ENCODE data around the gene NUP210.

Gene NUP210

GRCh38 chr3:13372126-13372525, 48.0 kb downstream of the NUP210 start:
- no peak for DNase-seq

DNA sequence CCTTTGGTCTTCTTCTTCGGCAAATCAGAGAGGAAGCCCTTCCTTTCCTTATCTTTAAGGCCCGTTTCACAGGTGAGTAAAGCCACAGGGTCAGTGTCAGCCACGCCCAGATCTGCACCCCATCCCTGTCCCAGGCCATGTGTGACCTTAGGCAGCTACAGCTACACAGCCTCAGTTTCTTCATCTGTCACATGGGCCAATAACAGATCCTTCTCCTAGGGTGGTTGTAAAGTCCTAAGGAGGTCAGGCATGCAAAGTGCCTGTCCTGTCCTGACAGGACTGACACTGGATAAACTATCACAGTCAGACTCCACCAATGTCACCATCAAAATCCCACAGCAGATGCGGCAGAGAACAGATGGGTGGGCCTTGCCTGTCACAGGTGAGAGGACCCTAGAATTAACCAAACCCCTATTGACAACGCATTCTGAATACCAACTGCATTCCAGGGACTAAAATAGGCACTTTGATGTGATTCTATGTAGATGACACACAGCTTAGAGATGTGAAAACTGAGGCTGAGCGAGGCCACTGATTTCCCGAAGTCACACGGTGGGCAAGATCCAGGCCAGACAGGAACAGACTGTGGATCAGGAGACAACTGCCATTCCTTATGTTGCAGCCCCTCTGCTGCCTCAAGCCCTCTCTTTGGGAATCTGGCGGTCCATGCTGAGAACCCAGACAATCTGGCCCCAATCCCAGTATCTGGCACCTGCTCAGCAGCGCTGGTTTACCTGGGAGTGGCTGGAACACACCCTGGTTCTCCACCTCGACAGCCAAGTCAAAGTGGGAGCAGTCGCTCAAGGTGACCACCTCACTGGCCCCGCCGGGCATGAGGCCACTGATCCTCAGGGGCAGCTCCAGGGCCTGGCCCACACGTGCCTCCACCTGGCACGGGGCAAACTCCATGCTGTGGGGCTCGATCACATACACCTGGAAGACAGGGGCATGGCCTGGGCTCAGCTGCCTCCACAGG, 48.7 kb downstream of the NUP210 start:
- DNase-seq, result no peak

- no peak for DNase-seq
Observed at GRCh38 chr3:13370609-13371008, 49.5 kb downstream of the NUP210 start.

- DNase-seq, result no peak
Observed at GRCh38 chr3:13370055-13370454, 50.1 kb downstream of the NUP210 start.

DNA sequence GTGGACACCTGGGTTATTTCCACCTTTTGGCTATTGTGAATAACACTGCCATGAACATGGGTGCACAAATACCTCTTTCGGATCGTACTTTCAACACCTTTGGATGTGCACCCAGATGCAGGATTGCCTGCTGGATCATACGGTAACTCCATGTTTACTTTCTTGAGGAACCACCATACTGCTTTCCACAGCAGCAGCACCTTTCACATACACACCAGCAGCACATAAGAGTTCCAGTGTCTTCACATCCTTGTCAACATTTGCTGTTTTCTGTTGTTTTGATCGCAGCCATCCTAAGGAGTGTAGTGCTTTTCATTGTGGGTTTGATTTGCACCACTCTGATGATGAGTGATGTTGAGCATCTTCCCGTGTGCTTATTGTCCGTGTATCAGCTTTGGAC, 51.3 kb downstream of the NUP210 start:
- no peak for DNase-seq

DNA sequence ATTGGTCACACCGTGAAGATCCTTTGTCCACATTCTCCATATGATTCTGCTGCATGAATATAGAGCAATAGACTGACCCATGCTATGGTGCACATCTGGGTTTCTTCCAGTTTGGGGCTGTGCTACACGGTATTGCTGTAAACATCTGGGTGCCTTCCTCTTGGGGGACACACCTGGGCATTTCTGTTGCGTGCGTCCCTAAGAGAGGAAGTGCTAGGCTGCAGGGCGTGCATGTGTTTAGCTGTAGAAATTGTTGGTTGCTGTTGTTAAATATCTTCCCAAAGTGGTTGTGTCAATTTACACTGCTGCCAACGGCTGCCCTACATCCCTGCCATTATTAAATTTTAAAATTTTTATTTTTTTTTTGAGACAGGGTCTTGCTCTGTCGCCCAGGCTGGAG, 52.4 kb downstream of the NUP210 start:
- DNase-seq, result no peak

GRCh38 chr3:13365390-13366379, 54.4 kb downstream of the NUP210 start:
- no peak for DNase-seq

DNA sequence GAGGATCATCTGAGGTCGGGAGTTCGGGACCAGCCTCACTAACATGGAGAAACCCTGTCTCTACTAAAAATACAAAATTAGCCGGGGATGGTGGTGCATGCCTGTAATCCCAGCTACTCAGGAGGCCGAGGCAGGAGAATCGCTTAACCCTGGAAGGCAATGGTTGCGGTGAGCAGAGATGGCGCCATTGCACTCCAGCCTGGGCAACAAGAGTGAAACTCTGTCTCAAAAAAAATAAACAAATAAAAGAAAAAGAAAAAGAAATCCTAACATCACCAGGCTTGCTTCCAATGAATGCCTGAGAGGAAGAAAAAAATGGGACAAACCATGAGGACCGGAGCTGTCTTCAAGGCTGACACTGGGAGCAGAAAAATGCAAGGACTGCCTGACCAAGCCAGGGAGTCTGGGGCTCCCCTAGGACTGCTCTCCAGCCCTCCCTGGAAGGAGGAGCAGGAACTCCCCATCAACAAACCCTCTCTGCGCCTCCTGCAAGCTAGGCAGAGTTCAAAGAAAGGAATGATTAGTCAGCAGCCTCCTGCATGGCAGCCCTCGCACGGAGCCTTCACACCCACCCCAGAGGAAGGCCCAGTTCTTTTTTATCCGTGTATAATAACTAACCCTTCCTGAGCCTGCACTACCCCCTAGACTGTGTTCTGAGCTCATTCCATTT, 55.4 kb downstream of the NUP210 start:
- no peak for DNase-seq

GRCh38 chr3:13362551-13362950, 57.6 kb downstream of the NUP210 start:
- no peak for DNase-seq

GRCh38 chr3:13359916-13360315, 60.2 kb downstream of the NUP210 start:
- DNase-seq, result no peak

GRCh38 chr3:13358643-13359042, 61.5 kb downstream of the NUP210 start:
- DNase-seq, result no peak

DNA sequence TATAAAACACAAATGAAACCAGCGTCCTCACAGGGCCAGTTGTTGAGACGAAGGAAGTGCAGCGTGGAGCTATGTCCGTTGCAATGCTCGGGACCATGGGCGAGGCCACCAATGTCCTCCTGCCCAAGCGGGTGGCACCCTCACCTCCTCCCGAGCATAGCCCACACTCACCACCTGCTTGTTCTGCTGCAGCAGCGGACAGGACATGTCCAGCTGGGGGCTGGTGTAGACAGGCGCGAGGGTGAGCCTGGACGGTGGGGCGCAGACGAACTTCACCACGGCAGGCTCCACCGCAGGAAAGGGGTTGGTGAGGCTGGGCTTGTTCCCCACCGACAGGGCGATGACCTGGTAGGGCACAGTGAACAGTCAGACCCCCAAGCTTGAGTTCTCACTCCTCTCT, 62.1 kb downstream of the NUP210 start:
- no peak for DNase-seq

DNA sequence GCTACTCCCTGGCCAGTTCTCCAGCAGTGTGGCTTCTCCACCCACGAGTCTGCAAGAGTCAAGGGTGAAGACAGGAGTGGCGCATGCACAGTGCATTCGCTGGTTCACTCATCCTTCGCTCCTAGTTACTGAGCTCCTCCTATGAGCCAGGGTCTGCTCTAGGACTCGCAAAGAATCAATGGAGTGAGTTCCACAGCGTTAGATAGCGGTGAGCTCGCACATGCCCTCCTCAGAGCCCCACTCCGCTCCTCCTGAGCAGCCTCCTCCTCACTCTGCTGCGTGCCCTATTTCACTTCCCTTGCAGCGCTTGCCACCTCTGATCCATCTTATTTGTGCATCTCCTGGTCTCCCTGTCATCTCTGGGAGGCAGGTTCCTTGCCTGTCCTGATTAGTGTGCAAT, 63.0 kb downstream of the NUP210 start:
- no peak for DNase-seq

DNA sequence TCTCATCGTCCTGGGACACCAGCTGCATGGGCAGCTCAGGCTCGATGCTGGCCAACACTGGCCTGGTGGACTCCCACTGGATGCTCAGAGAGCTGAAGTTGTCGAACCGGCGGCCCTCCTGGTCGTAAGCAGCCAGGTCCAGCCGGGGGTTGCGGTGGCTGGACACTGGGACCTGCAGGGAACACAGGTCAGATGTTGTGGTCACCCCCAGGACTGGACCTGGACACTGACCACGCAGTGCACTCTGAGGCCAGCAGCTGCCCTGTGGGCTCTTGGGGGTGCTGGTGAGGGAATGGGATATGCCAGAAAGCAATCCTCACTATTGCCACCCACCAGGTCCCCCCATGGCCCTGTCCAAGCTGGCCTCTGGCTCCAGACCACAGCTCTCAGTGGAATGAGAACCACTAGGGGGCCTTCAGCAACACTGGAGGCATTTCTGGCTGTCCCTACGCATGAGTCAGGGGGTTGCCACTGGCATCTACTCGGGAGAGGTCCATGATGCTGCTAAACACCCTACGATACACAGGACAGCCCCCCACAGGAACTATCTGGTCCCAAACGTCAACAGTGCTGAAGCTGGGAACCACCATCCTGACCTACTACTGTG, 66.1 kb downstream of the NUP210 start:
- DNase-seq, result no peak

DNA sequence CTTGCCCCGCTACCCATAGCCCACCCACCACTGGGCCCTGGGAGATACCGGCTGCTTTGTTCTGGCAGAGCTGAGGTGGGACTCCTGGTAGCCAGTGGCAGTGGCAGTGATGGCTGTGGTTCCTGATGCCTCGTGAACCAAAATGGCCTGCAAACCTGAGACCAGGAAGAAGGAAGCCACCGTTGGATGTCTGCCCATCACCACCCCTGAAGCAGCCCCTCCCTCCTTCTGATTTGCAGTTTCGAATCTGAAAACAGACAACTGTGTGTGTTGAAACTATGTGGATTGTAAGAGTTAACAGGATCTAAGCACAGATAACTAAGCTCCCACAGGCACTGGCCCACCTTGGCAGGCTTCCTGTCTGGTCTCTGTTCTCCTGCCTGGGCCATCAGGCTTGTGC, 66.6 kb downstream of the NUP210 start:
- no peak for DNase-seq

DNA sequence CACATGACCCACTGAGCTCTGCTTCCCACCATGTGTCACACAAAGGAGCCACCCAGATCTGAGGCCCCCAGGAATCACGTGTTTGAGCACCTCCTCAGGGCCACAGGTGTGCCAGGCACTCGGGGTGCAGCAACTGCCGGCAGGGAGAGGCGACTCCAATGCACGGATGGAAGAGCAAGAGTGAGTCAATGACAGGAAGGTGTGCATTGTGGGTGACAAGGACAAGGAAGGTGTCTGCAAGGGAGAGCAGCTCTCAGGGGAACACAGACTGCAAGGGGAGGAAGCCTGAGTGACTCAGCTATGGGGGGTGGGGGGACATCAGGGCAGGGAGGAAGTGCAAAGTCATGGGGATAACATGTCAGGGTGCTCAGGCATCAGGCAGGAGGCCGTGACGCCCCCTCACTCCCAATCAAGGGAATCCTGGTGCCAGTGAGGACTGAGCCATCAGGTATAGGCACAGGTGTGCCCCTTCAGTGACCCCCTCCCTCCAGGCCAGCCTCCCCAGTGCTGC, 67.4 kb downstream of the NUP210 start:
- DNase-seq, result no peak

DNA sequence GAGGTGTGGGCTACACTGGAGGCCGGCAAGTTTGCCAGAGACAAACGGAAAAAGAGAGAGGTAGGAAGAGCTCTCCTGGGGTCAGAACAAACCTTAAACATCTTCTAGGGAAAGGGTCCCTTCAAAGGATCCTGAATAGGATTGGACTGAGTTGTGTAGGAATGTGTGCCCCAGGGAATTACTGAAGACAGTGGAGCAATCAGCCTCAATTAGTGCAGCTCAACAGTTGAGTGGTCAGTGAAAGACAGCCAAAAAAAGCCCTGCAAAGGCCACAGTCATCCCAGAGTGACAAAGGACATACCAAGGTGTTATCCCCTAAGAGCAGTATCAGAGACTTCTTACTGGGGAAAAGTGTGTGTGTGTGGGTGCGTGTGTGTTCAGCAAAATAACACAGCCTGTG, 70.3 kb downstream of the NUP210 start:
- no peak for DNase-seq

- no peak for DNase-seq
Observed at GRCh38 chr3:13348661-13349396, 71.3 kb downstream of the NUP210 start.

- no peak for DNase-seq
Observed at GRCh38 chr3:13348100-13348499, 72.0 kb downstream of the NUP210 start.

DNA sequence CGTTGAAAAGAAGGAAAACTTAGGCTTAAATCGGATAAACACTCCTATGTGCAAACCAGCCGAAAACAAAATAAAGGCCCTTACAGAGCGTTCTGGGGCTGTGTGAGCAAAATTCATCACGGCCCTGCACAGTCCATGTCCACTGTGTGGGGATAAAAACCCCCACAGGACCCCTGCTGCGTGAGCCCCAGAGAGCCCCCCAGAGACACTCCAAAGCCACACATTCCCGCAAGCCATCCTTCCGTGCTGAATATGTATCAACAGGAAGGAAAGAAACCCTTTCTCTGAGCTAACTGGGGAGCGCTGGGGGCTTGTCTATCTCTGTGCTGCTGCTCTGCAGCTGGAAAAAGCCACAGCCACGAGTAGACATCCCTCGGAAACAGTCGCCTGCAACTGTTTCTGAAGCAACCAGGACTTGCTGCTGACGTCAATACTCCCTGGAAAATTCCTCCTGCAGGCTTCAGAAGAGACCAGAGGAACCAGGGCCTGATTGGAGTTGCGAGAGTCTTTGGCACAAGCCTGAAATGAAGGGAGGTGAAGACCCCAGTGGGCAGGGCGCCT, 72.7 kb downstream of the NUP210 start:
- no peak for DNase-seq
